GM18868 (cell line): ENCODE data around the gene SVBP.
"Not testable (repeated sequence)": the region's sequence is repeated elsewhere in the genome, so short reads cannot be mapped to it uniquely, and the experiment has no call there.

ENCODE experiments used
- ATAC-seq: cut with Tn5 transposase; IDR thresholded peaks from one replicate; pipeline ENCODE4 v1.9.1; 2021; ENCODE audit warnings: mild to moderate bottlenecking, moderate library complexity; ENCODE audit not compliant: unreplicated experiment

Gene SVBP

GRCh38 chr1:42816585-42817439 is at the start of gene SVBP, which contains the start of gene ERMAP:
Gene SVBP, minus strand, starts transcription at chr1:42817397. Its CDS starts 853 bp downstream, at chr1:42816544.
Gene ERMAP, plus strand, starts transcription at chr1:42817122. Its CDS starts 13,327 bp downstream, at chr1:42830449.
- ATAC-seq = peak; percentile 87

GRCh38 chr1:42866549-42866948 is 49.4 kb upstream of the SVBP start:
- ATAC-seq = no peak

GRCh38 chr1:42861014-42861399 is 43.8 kb upstream of the SVBP start:
- ATAC-seq = no peak

GRCh38 chr1:42860339-42861013 is 43.3 kb upstream of the SVBP start:
- ATAC-seq = no peak

- not testable (repeated sequence) for ATAC-seq
These were observed 42.2 kb upstream of the SVBP start for GRCh38 chr1:42859366-42859765.

GRCh38 chr1:42856554-42856953 is 39.4 kb upstream of the SVBP start:
- not testable (repeated sequence) for ATAC-seq

- ATAC-seq = no peak
These were observed 36.1 kb upstream of the SVBP start for GRCh38 chr1:42853116-42853884.

- no peak for ATAC-seq
These were observed 35.4 kb upstream of the SVBP start for GRCh38 chr1:42852608-42852980.

- ATAC-seq = no peak
These were observed 34.9 kb upstream of the SVBP start for GRCh38 chr1:42851960-42852607.

- ATAC-seq = no peak
These were observed 34.2 kb upstream of the SVBP start for GRCh38 chr1:42851420-42851819.

GRCh38 chr1:42849944-42850343 is 32.7 kb upstream of the SVBP start:
- ATAC-seq = no peak

GRCh38 chr1:42848823-42849537 is 31.8 kb upstream of the SVBP start:
- no peak for ATAC-seq

- no peak for ATAC-seq
These were observed 30.7 kb upstream of the SVBP start for GRCh38 chr1:42847721-42848460.

- ATAC-seq = no peak
These were observed 30.0 kb upstream of the SVBP start for GRCh38 chr1:42847111-42847595.

- peak; percentile 90 for ATAC-seq
These were observed 29.3 kb upstream of the SVBP start, which contains the start of gene ZNF691 for GRCh38 chr1:42846257-42847110. Gene ZNF691, plus strand, starts transcription at chr1:42846613. Its CDS starts 3,046 bp downstream, at chr1:42849659.

- ATAC-seq = peak; percentile 11
These were observed 28.7 kb upstream of the SVBP start for GRCh38 chr1:42845866-42846256.

- no peak for ATAC-seq
These were observed 28.0 kb upstream of the SVBP start for GRCh38 chr1:42845193-42845592.

GRCh38 chr1:42844592-42845140 is 27.5 kb upstream of the SVBP start:
- ATAC-seq = no peak
